Measurements from ENCODE around the gene PRG2. TPM values are rescaled to one million over a fixed set of nuclear protein-coding genes. Genes with fewer than 3 reads are reported as not detected.

Gene PRG2
- polyA plus RNA-seq, 2 of the 4 experiments (the other 2 are of a cell fraction) = not detected

- Histone ChIP-seq H3K4me2 (no peak overlapping the region), H3K27ac (no peak overlapping the region), H3K4me3 (no peak overlapping the region), H3K4me1 (no peaks in the 10 kb centered on the region), H3K9me3 (no peaks in the 10 kb centered on the region)
- POLR2A ChIA-PET = no interaction called here
- CTCF ChIA-PET = no interaction called here
- FAIRE-seq = no peak
- 72% methylated on average over 11 of the region's 11 CpGs for WGBS (ENCODE audit: missing lambda C conversion rate)
- ATAC-seq = no peak
- no peak for TF ChIP-seq NPAS2 (CRISPR knock-in tag; IDR thresholded peaks at IDR 0.05; ENCODE audit: borderline replicate concordance)
- TF ChIP-seq EHF (CRISPR knock-in tag; IDR thresholded peaks at IDR 0.05) = no peak
- TF ChIP-seq HOXB13 (CRISPR knock-in tag; IDR thresholded peaks at IDR 0.05; ENCODE audit: low read depth) = no peak
- no peak for TF ChIP-seq JUNB (IDR thresholded peaks at IDR 0.05)
- no peak for TF ChIP-seq HOXA7 (CRISPR knock-in tag; IDR thresholded peaks at IDR 0.05)
- TF ChIP-seq RFX5 (IDR thresholded peaks at IDR 0.05) = no peak
- TF ChIP-seq HDAC2 (IDR thresholded peaks at IDR 0.05) = no peak
- TF ChIP-seq BHLHE40 (IDR thresholded peaks at IDR 0.05; ENCODE audit: low read depth, low read length) = no peak
- no peak for TF ChIP-seq CHD2 (IDR thresholded peaks at IDR 0.05; ENCODE audit: low read length, partially characterized antibody)
- TF ChIP-seq KDM1A (IDR thresholded peaks at IDR 0.05; ENCODE audit: low read depth) = no peak
- no peak for TF ChIP-seq EHMT2 (IDR thresholded peaks at IDR 0.05; ENCODE audit: low read depth)
- TF ChIP-seq, protein P1, sequence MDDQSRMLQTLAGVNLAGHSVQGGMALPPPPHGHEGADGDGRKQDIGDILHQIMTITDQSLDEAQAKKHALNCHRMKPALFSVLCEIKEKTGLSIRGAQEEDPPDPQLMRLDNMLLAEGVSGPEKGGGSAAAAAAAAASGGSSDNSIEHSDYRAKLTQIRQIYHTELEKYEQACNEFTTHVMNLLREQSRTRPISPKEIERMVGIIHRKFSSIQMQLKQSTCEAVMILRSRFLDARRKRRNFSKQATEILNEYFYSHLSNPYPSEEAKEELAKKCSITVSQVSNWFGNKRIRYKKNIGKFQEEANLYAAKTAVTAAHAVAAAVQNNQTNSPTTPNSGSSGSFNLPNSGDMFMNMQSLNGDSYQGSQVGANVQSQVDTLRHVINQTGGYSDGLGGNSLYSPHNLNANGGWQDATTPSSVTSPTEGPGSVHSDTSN (IDR thresholded peaks at IDR 0.05) = no peak
- no peak for TF ChIP-seq ZFP36 (IDR thresholded peaks at IDR 0.05; ENCODE audit: borderline replicate concordance, partially characterized antibody)
- no peak for TF ChIP-seq CHD4 (IDR thresholded peaks at IDR 0.05; ENCODE audit: borderline replicate concordance)
- no peak for DNase-seq (ENCODE audit: low read depth in 1 of 2, low spot score in 1 of 2)
These were observed 24.3 kb upstream of the PRG2 start for GRCh38 chr11:57414612-57415212.

DNA sequence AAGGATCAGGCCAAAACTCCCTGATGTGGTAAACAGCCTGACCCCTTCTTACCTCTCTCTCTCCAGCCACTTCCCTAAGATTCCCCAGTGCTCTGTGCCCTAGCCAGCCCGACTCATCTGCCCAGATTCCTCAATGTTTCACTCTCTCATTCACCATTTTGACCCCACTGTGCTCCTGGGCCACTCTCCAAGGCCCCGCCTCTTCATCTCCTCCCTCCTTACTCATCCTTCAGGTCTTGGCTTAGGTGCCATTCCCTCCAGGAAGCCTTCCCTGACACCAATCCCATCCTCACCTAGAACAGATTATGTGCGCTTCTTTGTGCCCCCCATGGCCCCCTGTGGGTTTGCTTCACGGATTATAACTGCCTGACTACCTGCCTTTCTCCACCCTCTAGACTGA, 23.2 kb upstream of the PRG2 start:
- no peak overlapping the region for H3K4me2 ChIP-seq
- DNase-seq (ENCODE audit: low read depth in 1 of 2, low spot score in 1 of 2) = no peak
- WGBS (ENCODE audit: missing lambda C conversion rate) = 44% methylated on average over 4 of the region's 4 CpGs
- no peak overlapping the region for H3K4me3 ChIP-seq
- no peak for FAIRE-seq
- no peaks in the 10 kb centered on the region for H3K9me3 ChIP-seq
- no peaks in the 10 kb centered on the region for H3K4me1 ChIP-seq
- TF ChIP-seq, protein P2, sequence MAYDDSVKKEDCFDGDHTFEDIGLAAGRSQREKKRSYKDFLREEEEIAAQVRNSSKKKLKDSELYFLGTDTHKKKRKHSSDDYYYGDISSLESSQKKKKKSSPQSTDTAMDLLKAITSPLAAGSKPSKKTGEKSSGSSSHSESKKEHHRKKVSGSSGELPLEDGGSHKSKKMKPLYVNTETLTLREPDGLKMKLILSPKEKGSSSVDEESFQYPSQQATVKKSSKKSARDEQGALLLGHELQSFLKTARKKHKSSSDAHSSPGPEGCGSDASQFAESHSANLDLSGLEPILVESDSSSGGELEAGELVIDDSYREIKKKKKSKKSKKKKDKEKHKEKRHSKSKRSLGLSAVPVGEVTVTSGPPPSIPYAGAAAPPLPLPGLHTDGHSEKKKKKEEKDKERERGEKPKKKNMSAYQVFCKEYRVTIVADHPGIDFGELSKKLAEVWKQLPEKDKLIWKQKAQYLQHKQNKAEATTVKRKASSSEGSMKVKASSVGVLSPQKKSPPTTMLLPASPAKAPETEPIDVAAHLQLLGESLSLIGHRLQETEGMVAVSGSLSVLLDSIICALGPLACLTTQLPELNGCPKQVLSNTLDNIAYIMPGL (CRISPR knock-in tag; IDR thresholded peaks at IDR 0.05; ENCODE audit: borderline replicate concordance) = no peak
- TF ChIP-seq, protein P3, sequence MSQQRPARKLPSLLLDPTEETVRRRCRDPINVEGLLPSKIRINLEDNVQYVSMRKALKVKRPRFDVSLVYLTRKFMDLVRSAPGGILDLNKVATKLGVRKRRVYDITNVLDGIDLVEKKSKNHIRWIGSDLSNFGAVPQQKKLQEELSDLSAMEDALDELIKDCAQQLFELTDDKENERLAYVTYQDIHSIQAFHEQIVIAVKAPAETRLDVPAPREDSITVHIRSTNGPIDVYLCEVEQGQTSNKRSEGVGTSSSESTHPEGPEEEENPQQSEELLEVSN (IDR thresholded peaks at IDR 0.05; ENCODE audit: borderline replicate concordance, low read depth) = no peak
- TF ChIP-seq MYC (IDR thresholded peaks at IDR 0.05; ENCODE audit: borderline replicate concordance, low read length) = no peak
- TF ChIP-seq SREBF2 (IDR thresholded peaks at IDR 0.05) = no peak
- no peak for TF ChIP-seq SMC3 (IDR thresholded peaks at IDR 0.05)
- no peak for TF ChIP-seq TFCP2L1 (CRISPR knock-in tag; IDR thresholded peaks at IDR 0.05)
- no peak for TF ChIP-seq EHF (CRISPR knock-in tag; IDR thresholded peaks at IDR 0.05)
- TF ChIP-seq RNF2 (IDR thresholded peaks at IDR 0.05; ENCODE audit: borderline replicate concordance, low read depth) = no peak
- TF ChIP-seq NR3C1 (IDR thresholded peaks at IDR 0.05) = no peak
- no peak for TF ChIP-seq FOXS1 (CRISPR knock-in tag; IDR thresholded peaks at IDR 0.05)
- no peak for TF ChIP-seq ZNF302 (CRISPR knock-in tag; IDR thresholded peaks at IDR 0.05)
- no peak for TF ChIP-seq RAD21 (conservative IDR thresholded peaks at IDR 0.05 in 1 of 2, IDR thresholded peaks at IDR 0.05 in 1 of 2)
- TF ChIP-seq RCOR1 (IDR thresholded peaks at IDR 0.05; ENCODE audit: low read depth, low read length) = no peak
- TF ChIP-seq HOXA7 (CRISPR knock-in tag; IDR thresholded peaks at IDR 0.05) = no peak
- no peak for TF ChIP-seq NFE2L2 (conservative IDR thresholded peaks at IDR 0.05; ENCODE audit: low read length)
- no peak for TF ChIP-seq GATA3 (IDR thresholded peaks at IDR 0.05; ENCODE audit: borderline replicate concordance)
- TF ChIP-seq CBX8 (IDR thresholded peaks at IDR 0.05) = no peak
- no peak for TF ChIP-seq BHLHE40 (IDR thresholded peaks at IDR 0.05; ENCODE audit: low read depth, low read length)
- no peak for TF ChIP-seq RARB (CRISPR knock-in tag; IDR thresholded peaks at IDR 0.05)
- ChIA-PET CTCF (no interaction called here), POLR2A (no interaction called here)
- no peak for ATAC-seq
- no peak overlapping the region for H3K27ac ChIP-seq

Measured in A549 (cell line).